GM19193 (cell line): ENCODE measurements around the gene SDF2L1.

Experiments
- POLR2A ChIP-seq: IDR thresholded peaks from 4 replicates; pipeline ENCODE4 v1.6.1; 2011; ENCODE audit not compliant: insufficient read depth, insufficient read length; ENCODE audit errors: extremely low read depth

Gene SDF2L1

DNA sequence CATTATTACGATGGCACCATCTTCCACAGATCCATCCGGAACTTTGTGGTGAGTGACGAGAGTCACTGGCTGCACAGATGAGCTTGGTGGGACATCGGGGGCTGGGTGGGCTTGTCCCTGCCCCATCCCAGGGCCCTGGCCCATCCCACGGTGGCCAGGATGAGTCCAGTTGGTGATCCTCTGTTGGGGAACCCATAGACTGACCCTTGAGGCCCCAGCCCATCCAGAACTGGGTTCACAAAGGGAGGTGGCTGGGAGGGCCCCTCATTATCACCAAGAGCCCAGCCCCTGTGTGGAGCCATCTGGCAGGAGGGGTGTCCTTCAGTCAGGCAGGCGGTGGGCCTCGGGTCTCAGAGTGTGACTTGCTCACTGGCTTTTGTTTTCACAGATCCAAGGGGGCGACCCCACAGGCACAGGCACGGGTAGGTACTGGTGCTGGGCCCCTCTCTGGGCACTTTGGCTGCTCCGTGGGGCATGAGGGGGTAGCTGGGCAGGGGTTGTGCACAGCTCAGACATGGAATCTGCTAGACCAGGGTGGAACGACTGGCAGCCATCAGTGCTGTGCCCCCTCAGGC is 45.7 kb downstream of the SDF2L1 start:
- TF ChIP-seq POLR2A: no peak

DNA sequence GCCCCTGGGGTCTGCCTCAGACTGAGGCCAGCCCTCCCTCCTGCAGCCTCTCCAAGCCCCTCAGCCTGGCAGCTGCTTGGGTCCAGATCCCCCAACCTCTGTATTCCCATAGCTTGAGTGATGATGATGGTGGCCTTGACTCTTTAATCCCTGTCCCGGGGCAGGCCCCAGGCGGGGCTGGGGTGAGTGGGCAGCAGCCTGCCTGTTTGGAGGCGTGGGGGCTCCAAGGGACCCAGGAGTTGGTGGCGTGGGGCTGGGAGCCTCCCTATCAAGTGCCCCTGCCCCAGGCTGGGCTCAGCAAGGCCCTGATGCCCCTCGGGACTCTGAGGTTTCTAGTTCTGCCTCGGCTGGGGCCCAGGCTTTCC is 46.2 kb downstream of the SDF2L1 start:
- no peak for TF ChIP-seq POLR2A

DNA sequence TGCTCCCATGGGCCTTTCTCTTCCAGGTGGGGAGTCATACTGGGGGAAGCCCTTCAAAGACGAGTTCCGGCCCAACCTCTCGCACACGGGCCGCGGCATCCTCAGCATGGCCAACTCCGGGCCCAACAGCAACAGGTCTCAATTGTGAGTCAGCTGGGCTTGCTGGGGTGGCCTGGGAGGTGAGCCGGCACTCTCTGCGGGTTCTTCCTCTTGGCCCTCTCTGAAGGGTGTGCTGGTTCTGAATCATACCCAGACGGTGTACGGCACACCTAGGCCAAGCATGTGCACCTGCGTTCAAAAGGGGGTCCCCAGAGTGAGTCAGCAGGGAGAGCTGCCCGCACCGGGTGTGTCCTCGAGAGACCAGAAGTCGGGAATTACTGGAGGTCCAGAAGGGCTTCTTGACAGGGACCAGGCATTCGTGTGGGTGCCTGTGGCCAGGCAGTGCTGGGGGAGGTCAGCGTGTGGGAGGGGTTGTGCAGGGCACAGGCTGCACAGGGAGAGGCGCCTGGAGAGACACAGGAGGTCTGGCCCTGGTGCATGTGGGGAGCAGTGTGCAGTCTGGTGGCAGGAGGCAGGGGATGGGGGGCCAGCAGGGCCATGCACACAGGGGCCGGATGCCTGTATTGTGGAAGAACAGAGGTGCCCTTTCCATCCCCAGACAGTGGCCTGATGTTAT is 46.7 kb downstream of the SDF2L1 start:
- TF ChIP-seq POLR2A: no peak

DNA sequence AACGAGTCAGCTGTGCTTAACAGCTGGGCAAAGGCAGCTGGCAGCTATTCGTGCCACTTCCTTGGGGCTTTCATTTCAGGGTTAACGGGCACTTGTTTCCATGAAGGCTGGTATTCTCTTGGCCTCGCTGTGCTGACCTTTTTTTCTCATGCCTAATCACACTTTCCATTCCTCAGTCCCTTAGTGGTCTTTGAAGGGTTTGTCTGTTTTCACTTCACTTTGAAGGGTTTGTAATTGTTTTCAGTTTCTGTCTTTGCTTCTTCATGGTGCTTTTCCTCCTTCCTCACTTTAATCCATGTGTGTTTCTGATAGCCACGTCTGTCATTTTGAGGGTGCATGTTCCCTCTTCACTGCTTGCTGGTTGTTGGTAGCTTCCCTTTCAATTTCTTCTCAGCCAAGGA is 48.3 kb downstream of the SDF2L1 start:
- no peak for TF ChIP-seq POLR2A

DNA sequence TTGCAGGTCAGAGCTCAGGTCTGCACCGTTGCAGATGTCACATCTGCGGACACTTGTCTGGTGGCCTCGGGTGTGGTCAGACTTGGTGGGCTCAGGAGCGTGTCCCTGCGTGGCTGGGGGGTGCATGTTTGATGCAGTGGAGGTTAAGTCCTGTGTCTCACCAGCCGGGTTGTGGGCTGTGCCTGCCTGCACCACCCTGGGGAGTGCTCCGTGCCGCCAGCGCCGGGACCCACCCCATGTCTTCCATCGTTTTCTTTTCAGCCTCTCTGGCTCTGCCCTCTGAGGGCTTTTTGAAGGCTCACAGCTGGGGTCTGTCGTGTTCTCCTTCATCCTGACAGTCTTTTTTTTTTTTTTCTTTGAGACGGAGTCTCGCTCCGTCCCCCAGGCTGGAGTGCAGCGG is 49.7 kb downstream of the SDF2L1 start:
- no peak for TF ChIP-seq POLR2A

DNA sequence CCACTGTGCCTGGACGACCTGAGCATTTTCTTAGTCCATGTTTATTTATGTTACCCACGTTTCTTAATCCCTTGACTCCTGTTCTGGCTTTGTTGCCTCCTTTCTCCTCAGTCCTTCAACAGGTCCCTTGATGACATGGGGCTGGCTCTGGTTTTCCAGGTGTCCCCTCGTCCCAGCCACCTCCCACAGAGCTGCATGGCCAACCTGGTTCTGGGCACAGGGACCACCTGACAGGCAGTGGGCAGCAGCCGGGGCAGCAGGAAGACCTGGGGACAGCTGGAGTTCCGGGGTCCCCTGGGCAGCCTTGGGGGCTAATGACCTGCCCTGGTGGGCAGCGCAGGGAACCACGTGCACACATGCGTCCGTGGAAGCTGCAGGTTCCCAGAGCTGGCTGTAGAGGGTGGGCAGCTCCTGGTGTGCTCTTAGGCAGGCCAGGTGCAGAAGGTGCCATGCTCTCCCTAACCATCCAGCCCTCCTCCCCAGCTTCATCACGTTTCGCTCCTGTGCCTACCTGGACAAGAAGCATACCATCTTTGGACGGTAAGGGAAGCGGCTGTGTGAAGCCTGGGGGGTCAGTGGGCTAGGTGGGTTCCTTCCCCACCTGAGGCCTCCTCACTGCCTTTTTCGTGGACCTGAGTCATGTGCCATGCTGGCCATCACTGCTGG is 51.4 kb downstream of the SDF2L1 start:
- no peak for TF ChIP-seq POLR2A
